Measurements from ENCODE around the gene MAST2.

GRCh38 chr1:46021046-46021996, 217.9 kb downstream of the MAST2 start:
- TF ChIP-seq CTCF (IDR thresholded peaks at IDR 0.05), result no peak
- no peak for TF ChIP-seq POLR2A (IDR thresholded peaks at IDR 0.05)
